Suprapubic skin (tissue), 4 donors: Measurements from ENCODE around the gene SMYD3.

Experiments used
- POLR2A ChIP-seq, 2 donors: fragments of 450-650 bp; IDR thresholded peaks; one replicate each; pipeline ENCODE4 v1.6.1; 2017; ENCODE audit warnings: antibody characterized with exemption in 2 of 2, mild to moderate bottlenecking in 2 of 2, moderate library complexity in 2 of 2
- POLR2AphosphoS5 ChIP-seq, 3 donors: sonication (generic); formaldehyde crosslinking; IDR thresholded peaks; one replicate each; pipeline ENCODE4 v1.6.1; 2017; ENCODE audit warnings: antibody characterized with exemption in 3 of 3
- TF ChIP-seq, protein P1 (sequence below), 2 donors: fragments of 200-600 bp in 1 of 2; fragments of 450-650 bp in 1 of 2; sonication (generic) in 1 of 2; IDR thresholded peaks; one replicate each; pipeline ENCODE4 v1.5.1; 2016 to 2019; ENCODE audit warnings: antibody characterized with exemption in 2 of 2, mild to moderate bottlenecking in 1 of 2, moderate library complexity in 1 of 2

DNA sequence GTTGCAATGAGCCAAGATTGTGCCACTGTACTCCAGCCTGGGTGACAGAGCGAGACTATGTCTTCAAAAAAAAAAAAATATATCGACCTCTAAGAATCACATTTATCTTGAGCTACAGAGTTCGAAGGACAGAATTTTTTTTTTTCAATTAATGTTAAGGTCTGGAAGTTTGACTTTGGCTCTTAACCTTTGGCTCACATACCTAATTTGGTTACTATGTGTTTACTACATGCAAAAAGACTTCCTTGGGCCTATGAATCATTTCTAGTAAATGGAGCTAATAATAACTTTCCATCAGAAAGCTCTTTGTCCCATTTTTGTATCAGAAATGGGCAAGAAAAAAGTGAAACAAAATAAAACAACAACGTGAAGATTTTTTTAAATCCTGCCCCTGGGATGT, 351.2 kb downstream of the SMYD3 start:
- TF ChIP-seq POLR2A (IDR thresholded peaks at IDR 0.05) (no peak), POLR2AphosphoS5 (IDR thresholded peaks at IDR 0.05) (no peak)
- TF ChIP-seq, protein P1, sequence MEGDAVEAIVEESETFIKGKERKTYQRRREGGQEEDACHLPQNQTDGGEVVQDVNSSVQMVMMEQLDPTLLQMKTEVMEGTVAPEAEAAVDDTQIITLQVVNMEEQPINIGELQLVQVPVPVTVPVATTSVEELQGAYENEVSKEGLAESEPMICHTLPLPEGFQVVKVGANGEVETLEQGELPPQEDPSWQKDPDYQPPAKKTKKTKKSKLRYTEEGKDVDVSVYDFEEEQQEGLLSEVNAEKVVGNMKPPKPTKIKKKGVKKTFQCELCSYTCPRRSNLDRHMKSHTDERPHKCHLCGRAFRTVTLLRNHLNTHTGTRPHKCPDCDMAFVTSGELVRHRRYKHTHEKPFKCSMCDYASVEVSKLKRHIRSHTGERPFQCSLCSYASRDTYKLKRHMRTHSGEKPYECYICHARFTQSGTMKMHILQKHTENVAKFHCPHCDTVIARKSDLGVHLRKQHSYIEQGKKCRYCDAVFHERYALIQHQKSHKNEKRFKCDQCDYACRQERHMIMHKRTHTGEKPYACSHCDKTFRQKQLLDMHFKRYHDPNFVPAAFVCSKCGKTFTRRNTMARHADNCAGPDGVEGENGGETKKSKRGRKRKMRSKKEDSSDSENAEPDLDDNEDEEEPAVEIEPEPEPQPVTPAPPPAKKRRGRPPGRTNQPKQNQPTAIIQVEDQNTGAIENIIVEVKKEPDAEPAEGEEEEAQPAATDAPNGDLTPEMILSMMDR (IDR thresholded peaks at IDR 0.05), result no peak
